D721Med (cell line): ENCODE results near the gene CYP1A2.

ENCODE experiments used
- DNase-seq: peaks from one replicate; pipeline ENCODE4 v3.0.0; 2011; ENCODE audit warnings: low spot score; ENCODE audit not compliant: insufficient read length
- FAIRE-seq: peaks from 2 replicates; lab custom pipeline; 2011; peaks lifted over from hg19 to GRCh38; lab: Jason Lieb, UNC
- CTCF ChIP-seq: IDR thresholded peaks from 2 replicates; pipeline ENCODE4 v1.5.1; 2012; ENCODE audit warnings: mild to moderate bottlenecking, control low read depth; ENCODE audit not compliant: insufficient read depth; ENCODE audit errors: missing control alignments

CYP1A2 gene

GRCh38 chr15:74800559-74801094 lies 52.0 kb downstream of the CYP1A2 start:
- DNase-seq (no peak), FAIRE-seq (no peak)
- TF ChIP-seq CTCF = no peak

GRCh38 chr15:74801311-74801997 lies 52.8 kb downstream of the CYP1A2 start:
- TF ChIP-seq CTCF = no peak
- DNase-seq (no peak), FAIRE-seq (no peak)

GRCh38 chr15:74802290-74802689 lies 53.6 kb downstream of the CYP1A2 start:
- DNase-seq (no peak), FAIRE-seq (no peak)
- TF ChIP-seq CTCF = no peak

- no peak for TF ChIP-seq CTCF
- no peak for FAIRE-seq
- no peak for DNase-seq
Measured at GRCh38 chr15:74802862-74803447, 54.3 kb downstream of the CYP1A2 start.

- FAIRE-seq = no peak
- DNase-seq = no peak
- no peak for TF ChIP-seq CTCF
Measured at GRCh38 chr15:74804935-74805334, 56.3 kb downstream of the CYP1A2 start.
